GM12891 (cell line): ENCODE results near the gene ASXL1.

ENCODE experiments used
- PAX5 ChIP-seq: IDR thresholded peaks from 2 replicates; pipeline ENCODE4 v1.6.1; 2011; ENCODE audit warnings: low read length, moderate library complexity, mild to moderate bottlenecking; ENCODE audit not compliant: insufficient read depth, severe bottlenecking
- POLR2A ChIP-seq: IDR thresholded peaks from 2 replicates; pipeline ENCODE4 v1.6.1; 2011; ENCODE audit warnings: low read depth, low read length, control low read depth
- POLR2AphosphoS5 ChIP-seq: IDR thresholded peaks from 2 replicates; pipeline ENCODE4 v1.6.1; 2011; ENCODE audit warnings: low read depth, low read length, control low read depth
- POU2F2 ChIP-seq: IDR thresholded peaks from 2 replicates; pipeline ENCODE4 v1.6.1; 2011; ENCODE audit warnings: low read depth, mild to moderate bottlenecking, control low read depth, low read length, moderate library complexity
- SPI1 ChIP-seq: IDR thresholded peaks from 2 replicates; pipeline ENCODE4 v1.6.1; 2011; ENCODE audit warnings: low read depth, low read length, control low read depth
- TAF1 ChIP-seq: IDR thresholded peaks from 2 replicates; pipeline ENCODE4 v1.6.1; 2011; ENCODE audit warnings: low read depth, low read length, control low read depth

GRCh38 chr20:32458837-32459220 lies 100.7 kb downstream of the ASXL1 start:
- TF ChIP-seq POLR2A (no peak), TAF1 (no peak), POLR2AphosphoS5 (no peak), POU2F2 (no peak), SPI1 (no peak), PAX5 (no peak)
